ENCODE data around the gene VAMP5. TPM values are rescaled to one million over a fixed set of nuclear protein-coding genes. Genes with fewer than 3 reads are reported as not detected.
A peak's percentile ranks its signal among the peaks of the same experiment; 100 is the strongest.

The VAMP5 gene
- total and polyA plus RNA-seq, 9 of the 15 experiments (the other 6 are each of a cell fraction or from before 2014, with no cell fraction given) = 0.54 to 1.9 (median 1.5) TPM; not detected in 2

GRCh38 chr2:85584857-85585780 lies 888 bp downstream of the VAMP5 start (continued):
- TF ChIP-seq, protein P1, sequence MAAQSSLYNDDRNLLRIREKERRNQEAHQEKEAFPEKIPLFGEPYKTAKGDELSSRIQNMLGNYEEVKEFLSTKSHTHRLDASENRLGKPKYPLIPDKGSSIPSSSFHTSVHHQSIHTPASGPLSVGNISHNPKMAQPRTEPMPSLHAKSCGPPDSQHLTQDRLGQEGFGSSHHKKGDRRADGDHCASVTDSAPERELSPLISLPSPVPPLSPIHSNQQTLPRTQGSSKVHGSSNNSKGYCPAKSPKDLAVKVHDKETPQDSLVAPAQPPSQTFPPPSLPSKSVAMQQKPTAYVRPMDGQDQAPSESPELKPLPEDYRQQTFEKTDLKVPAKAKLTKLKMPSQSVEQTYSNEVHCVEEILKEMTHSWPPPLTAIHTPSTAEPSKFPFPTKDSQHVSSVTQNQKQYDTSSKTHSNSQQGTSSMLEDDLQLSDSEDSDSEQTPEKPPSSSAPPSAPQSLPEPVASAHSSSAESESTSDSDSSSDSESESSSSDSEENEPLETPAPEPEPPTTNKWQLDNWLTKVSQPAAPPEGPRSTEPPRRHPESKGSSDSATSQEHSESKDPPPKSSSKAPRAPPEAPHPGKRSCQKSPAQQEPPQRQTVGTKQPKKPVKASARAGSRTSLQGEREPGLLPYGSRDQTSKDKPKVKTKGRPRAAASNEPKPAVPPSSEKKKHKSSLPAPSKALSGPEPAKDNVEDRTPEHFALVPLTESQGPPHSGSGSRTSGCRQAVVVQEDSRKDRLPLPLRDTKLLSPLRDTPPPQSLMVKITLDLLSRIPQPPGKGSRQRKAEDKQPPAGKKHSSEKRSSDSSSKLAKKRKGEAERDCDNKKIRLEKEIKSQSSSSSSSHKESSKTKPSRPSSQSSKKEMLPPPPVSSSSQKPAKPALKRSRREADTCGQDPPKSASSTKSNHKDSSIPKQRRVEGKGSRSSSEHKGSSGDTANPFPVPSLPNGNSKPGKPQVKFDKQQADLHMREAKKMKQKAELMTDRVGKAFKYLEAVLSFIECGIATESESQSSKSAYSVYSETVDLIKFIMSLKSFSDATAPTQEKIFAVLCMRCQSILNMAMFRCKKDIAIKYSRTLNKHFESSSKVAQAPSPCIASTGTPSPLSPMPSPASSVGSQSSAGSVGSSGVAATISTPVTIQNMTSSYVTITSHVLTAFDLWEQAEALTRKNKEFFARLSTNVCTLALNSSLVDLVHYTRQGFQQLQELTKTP (IDR thresholded peaks at IDR 0.05; ENCODE audit: low read depth in 1 of 2, partially characterized antibody in 2 of 2) = peak in 1 of 2 experiments; percentile 36
- TF ChIP-seq, protein P2, sequence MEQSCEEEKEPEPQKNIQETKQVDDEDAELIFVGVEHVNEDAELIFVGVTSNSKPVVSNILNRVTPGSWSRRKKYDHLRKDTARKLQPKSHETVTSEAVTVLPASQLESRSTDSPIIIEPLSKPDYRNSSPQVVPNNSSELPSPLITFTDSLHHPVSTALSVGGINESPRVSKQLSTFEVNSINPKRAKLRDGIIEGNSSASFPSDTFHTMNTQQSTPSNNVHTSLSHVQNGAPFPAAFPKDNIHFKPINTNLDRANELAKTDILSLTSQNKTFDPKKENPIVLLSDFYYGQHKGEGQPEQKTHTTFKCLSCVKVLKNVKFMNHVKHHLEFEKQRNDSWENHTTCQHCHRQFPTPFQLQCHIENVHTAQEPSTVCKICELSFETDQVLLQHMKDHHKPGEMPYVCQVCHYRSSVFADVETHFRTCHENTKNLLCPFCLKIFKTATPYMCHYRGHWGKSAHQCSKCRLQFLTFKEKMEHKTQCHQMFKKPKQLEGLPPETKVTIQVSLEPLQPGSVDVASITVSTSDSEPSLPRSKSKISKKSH (CRISPR knock-in tag; IDR thresholded peaks at IDR 0.05) = no peak
- TF ChIP-seq, protein P3, sequence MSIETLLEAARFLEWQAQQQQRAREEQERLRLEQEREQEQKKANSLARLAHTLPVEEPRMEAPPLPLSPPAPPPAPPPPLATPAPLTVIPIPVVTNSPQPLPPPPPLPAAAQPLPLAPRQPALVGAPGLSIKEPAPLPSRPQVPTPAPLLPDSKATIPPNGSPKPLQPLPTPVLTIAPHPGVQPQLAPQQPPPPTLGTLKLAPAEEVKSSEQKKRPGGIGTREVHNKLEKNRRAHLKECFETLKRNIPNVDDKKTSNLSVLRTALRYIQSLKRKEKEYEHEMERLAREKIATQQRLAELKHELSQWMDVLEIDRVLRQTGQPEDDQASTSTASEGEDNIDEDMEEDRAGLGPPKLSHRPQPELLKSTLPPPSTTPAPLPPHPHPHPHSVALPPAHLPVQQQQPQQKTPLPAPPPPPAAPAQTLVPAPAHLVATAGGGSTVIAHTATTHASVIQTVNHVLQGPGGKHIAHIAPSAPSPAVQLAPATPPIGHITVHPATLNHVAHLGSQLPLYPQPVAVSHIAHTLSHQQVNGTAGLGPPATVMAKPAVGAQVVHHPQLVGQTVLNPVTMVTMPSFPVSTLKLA (conservative IDR thresholded peaks at IDR 0.05) = peak in 1 of 2 experiments; percentile 39; a peak in 1 of 4 replicates
- TF ChIP-seq NCOA1 (IDR thresholded peaks at IDR 0.05; ENCODE audit: low read depth) (peak; percentile 84; the same call in 1 of the 2 replicates), ATF6 (CRISPR knock-in tag; IDR thresholded peaks at IDR 0.05) (no peak), TCF7 (IDR thresholded peaks at IDR 0.05; ENCODE audit: borderline replicate concordance) (no peak), HMGN3 (IDR thresholded peaks at IDR 0.05; ENCODE audit: borderline replicate concordance, extremely low read depth, insufficient read length, low read depth, low read length) (no peak), OTX1 (CRISPR knock-in tag; IDR thresholded peaks at IDR 0.05) (0 out of 2 replicates have a peak, but pooled peaks have one; percentile 30), ZNF398 (CRISPR knock-in tag; IDR thresholded peaks at IDR 0.05) (no peak), ZNF584 (CRISPR knock-in tag; IDR thresholded peaks at IDR 0.05; ENCODE audit: low read depth) (peak; percentile 81; the same call in 1 of the 2 replicates), TCF3 (CRISPR knock-in tag; IDR thresholded peaks at IDR 0.05) (peak; percentile 84), CCNT2 (IDR thresholded peaks at IDR 0.05; ENCODE audit: borderline replicate concordance, extremely low read depth, insufficient read length, low read depth, low read length) (peak; percentile 32)

All from K562 (cell line).